Gastroesophageal sphincter (tissue), 4 donors: ENCODE measurements around the gene TBCK. TPM values are rescaled to one million over a fixed set of nuclear protein-coding genes. Genes with fewer than 3 reads are reported as not detected.

Experiments
- ATAC-seq: fragments of 150-250 bp; one replicate; pipeline ENCODE4 v1.9.1; 2016; ENCODE audit warnings: mild to moderate bottlenecking, moderate library complexity
- H3K27ac ChIP-seq, 4 donors: fragments of 200-600 bp; sonication (generic) in 3 of 4; 1 replicate in 3 of 4; 2 replicates in 1 of 4; pipeline ENCODE4 v1.5.1; 2016 to 2019
- H3K27me3 ChIP-seq: fragments of 200-600 bp; sonication (generic); one replicate; pipeline ENCODE4 v1.5.1; 2019
- H3K36me3 ChIP-seq, 2 donors: fragments of 200-600 bp; sonication (generic); one replicate each; pipeline ENCODE4 v1.5.1; 2019; ENCODE audit warnings: control low read depth in 1 of 2
- H3K4me1 ChIP-seq, 3 donors: fragments of 200-600 bp; sonication (generic); 1 replicate in 2 of 3; 2 replicates in 1 of 3; pipeline ENCODE4 v1.5.1; 2016 to 2019; ENCODE audit warnings: control low read depth in 2 of 3
- H3K4me3 ChIP-seq, 2 donors: fragments of 200-600 bp; sonication (generic); one replicate each; pipeline ENCODE4 v1.5.1; 2019; ENCODE audit warnings: mild to moderate bottlenecking in 1 of 2, moderate library complexity in 1 of 2
- H3K9me3 ChIP-seq, 3 donors: fragments of 200-600 bp; sonication (generic); one replicate each; pipeline ENCODE4 v1.5.1; 2017 to 2019; ENCODE audit warnings: control low read depth in 2 of 3
- EP300 ChIP-seq: sonication (generic); formaldehyde crosslinking; IDR thresholded peaks from one replicate; pipeline ENCODE4 v1.6.1; 2017; ENCODE audit warnings: antibody characterized with exemption, mild to moderate bottlenecking
- POLR2A ChIP-seq, 2 donors: fragments of 450-650 bp; IDR thresholded peaks; one replicate each; pipeline ENCODE4 v1.6.1; 2017; ENCODE audit warnings: antibody characterized with exemption in 2 of 2, mild to moderate bottlenecking in 2 of 2, moderate library complexity in 1 of 2
- POLR2AphosphoS5 ChIP-seq: sonication (generic); formaldehyde crosslinking; IDR thresholded peaks from one replicate; pipeline ENCODE4 v1.6.1; 2017; ENCODE audit warnings: antibody characterized with exemption
- WGBS, 2 donors: methylation state at CpG; one replicate each; pipeline ENCODE4 v1.1.5; 2018; ENCODE audit warnings: low coverage in 1 of 2; 5-methylcytosine and 5-hydroxymethylcytosine counted together
- total RNA-seq, 4 donors: library from RNA; depleted of rRNA; stranded (reverse); fragments of >200 nt; gene quantifications; one replicate each; pipeline ENCODE4 v1.1.0, GENCODE V29; 2016

The TBCK gene
- total RNA-seq, 4 donors from 2014 or later: 18.9 to 42.0 (median 20.9) TPM

- 83 to 95% methylated on average over 2 to 6 of the region's 8 CpGs for WGBS, 2 donors
- ATAC-seq: no peak
- no peak for TF ChIP-seq EP300
- TF ChIP-seq POLR2A (IDR thresholded peaks at IDR 0.05): no peak
- TF ChIP-seq POLR2AphosphoS5: no peak
These were observed 324.3 kb downstream of the TBCK start for GRCh38 chr4:105991726-105992125.

More at GRCh38 chr4:105991726-105992125, 324.3 kb downstream of the TBCK start:
- peak overlapping the region in 3 of 4 donors; percentile 45 to 60 (median 55) for H3K27ac ChIP-seq
- no peaks in the 10 kb centered on the region for H3K9me3 ChIP-seq
- H3K36me3 ChIP-seq: no peaks in the 10 kb centered on the region
- peaks cover 0 to 40% (median 3%) of the 10 kb centered on the region in 3 donors for H3K4me1 ChIP-seq
- H3K27me3 ChIP-seq: no peaks in the 10 kb centered on the region
- no peak overlapping the region for H3K4me3 ChIP-seq

Other genes starting within 250 kb of the TBCK start
- 10 to 100 TPM; 29.7 to 34.7 (median 33.2) TPM for gene AIMP1, start 341 bp upstream of the TBCK start, total RNA-seq
- gene GIMD1, start 52.6 kb upstream of the TBCK start, total RNA-seq: not detected